ENCODE data around the gene KCNAB1.

GRCh38 chr3:156349978-156350377 lies 229.6 kb downstream of the KCNAB1 start:
- TF ChIP-seq YY1 (IDR thresholded peaks at IDR 0.05; ENCODE audit: insufficient read depth, insufficient read length) (no peak), ZNF274 (IDR thresholded peaks at IDR 0.05; ENCODE audit: low read depth, low read length) (no peak), SUZ12 (IDR thresholded peaks at IDR 0.05; ENCODE audit: extremely low read depth, insufficient read depth, insufficient read length) (no peak)

All from NT2/D1 (cell line).